ENCODE results near the gene SATB2.

Gene SATB2

GRCh38 chr2:199356412-199356811 lies 101.3 kb downstream of the SATB2 start:
- ATAC-seq = no peak
- TF ChIP-seq ZNF565 (CRISPR knock-in tag; conservative IDR thresholded peaks at IDR 0.05; ENCODE audit: low read depth) = no peak
- no peak for TF ChIP-seq ZFP30 (CRISPR knock-in tag; IDR thresholded peaks at IDR 0.05)
- no peak for TF ChIP-seq OSR1 (CRISPR knock-in tag; IDR thresholded peaks at IDR 0.05)
- no peak for TF ChIP-seq ZNF8 (CRISPR knock-in tag; IDR thresholded peaks at IDR 0.05)
- TF ChIP-seq PATZ1 (CRISPR knock-in tag; IDR thresholded peaks at IDR 0.05; ENCODE audit: borderline replicate concordance) = no peak
- TF ChIP-seq TCF4 (CRISPR knock-in tag; IDR thresholded peaks at IDR 0.05; ENCODE audit: borderline replicate concordance) = no peak
- no peak for TF ChIP-seq PPARA (CRISPR knock-in tag; IDR thresholded peaks at IDR 0.05; ENCODE audit: borderline replicate concordance)
- TF ChIP-seq GLIS3 (CRISPR knock-in tag; IDR thresholded peaks at IDR 0.05) = no peak
- TF ChIP-seq TOX (CRISPR knock-in tag; IDR thresholded peaks at IDR 0.05; ENCODE audit: borderline replicate concordance) = no peak
- no peak for TF ChIP-seq ZC3H10 (CRISPR knock-in tag; IDR thresholded peaks at IDR 0.05)
- TF ChIP-seq ZNF70 (CRISPR knock-in tag; IDR thresholded peaks at IDR 0.05) = no peak
- no peak for TF ChIP-seq TSHZ2 (CRISPR knock-in tag; IDR thresholded peaks at IDR 0.05)

GRCh38 chr2:199348871-199349270 lies 108.9 kb downstream of the SATB2 start:
- no peak for ATAC-seq

More at GRCh38 chr2:199348871-199349270, 108.9 kb downstream of the SATB2 start:
- no peak for TF ChIP-seq TOX (CRISPR knock-in tag; IDR thresholded peaks at IDR 0.05; ENCODE audit: borderline replicate concordance)
- TF ChIP-seq CSRNP3 (CRISPR knock-in tag; IDR thresholded peaks at IDR 0.05) = no peak
- TF ChIP-seq TSHZ2 (CRISPR knock-in tag; IDR thresholded peaks at IDR 0.05) = no peak
- no peak for TF ChIP-seq ZNF70 (CRISPR knock-in tag; IDR thresholded peaks at IDR 0.05)
- no peak for TF ChIP-seq RARB (CRISPR knock-in tag; IDR thresholded peaks at IDR 0.05)
- TF ChIP-seq POU6F1 (CRISPR knock-in tag; IDR thresholded peaks at IDR 0.05; ENCODE audit: borderline replicate concordance, low read depth) = no peak

Data from SK-N-SH treated with all-trans-retinoic acid at 6 μM for 48 hours (cell line).